HepG2 (cell line): ENCODE results near the gene MATN1. TPM values are rescaled to one million over a fixed set of nuclear protein-coding genes. Genes with fewer than 3 reads are reported as not detected.

ENCODE experiments used
- ATAC-seq: fragments of 200-7000 bp; cut with Tn5 transposase; 3 replicates; pipeline ENCODE4 v1.9.1; 2020; ENCODE audit warnings: mild to moderate bottlenecking, moderate library complexity
- BruUV-seq: library from RNA; stranded (reverse); fragments of 400-500 nt; replicated peaks from 2 replicates; lab custom pipeline; 2021; lab: Mats Ljungman, UMichigan
- CTCF ChIA-PET: fragments of 300-600 bp; formaldehyde crosslinking; extraction: SDS; loops from one replicate; lab custom pipeline; 2021; ENCODE audit warnings: low total read pairs, inconsistent platforms, low intra/inter-chr PET ratio; lab: Yijun Ruan, JAX
- POLR2A ChIA-PET: fragments of 350-600 bp; sonication (Branson Sonifier 250); formaldehyde crosslinking; loops from one replicate; lab custom pipeline; 2020; ENCODE audit warnings: antibody characterized with exemption, inconsistent platforms; lab: Yijun Ruan, JAX
- DNase-seq: peaks from one replicate; pipeline ENCODE4 v3.0.0-alpha.2; 2015; ENCODE audit warnings: low spot score
- FAIRE-seq: peaks from 3 replicates; lab custom pipeline; 2011; peaks lifted over from hg19 to GRCh38; lab: Jason Lieb, UNC
- H2AFZ ChIP-seq: one replicate; pipeline ENCODE4 v1.6.1; 2011; ENCODE audit warnings: low read length, inconsistent platforms
- H3K27ac ChIP-seq: fragments of 300-600 bp; 3 replicates; pipeline ENCODE4 v1.8.0; 2011; ENCODE audit warnings: mixed run types, mild to moderate bottlenecking, mixed read lengths, low read length, inconsistent platforms; ENCODE audit not compliant: insufficient read depth; ENCODE audit errors: extremely low read length
- H3K27me3 ChIP-seq, 2 experiments: fragments of 200-600 bp in 1 of 2; 2 replicates in 1 of 2; 3 replicates in 1 of 2; pipeline versions ENCODE4 v1.6.0 to v1.8.0; 2011; ENCODE audit warnings: low read length in 2 of 2, mild to moderate bottlenecking in 2 of 2, moderate library complexity in 2 of 2, inconsistent platforms in 1 of 2; ENCODE audit not compliant: insufficient read depth in 2 of 2, control insufficient read depth in 1 of 2
- H3K36me3 ChIP-seq, 2 experiments: fragments of 200-600 bp in 1 of 2; replicated peaks in 1 of 2; 2 replicates in 1 of 2; 3 replicates in 1 of 2; pipeline versions ENCODE4 v1.5.1 to v1.8.0; 2011; ENCODE audit warnings: low read length in 2 of 2, inconsistent platforms in 1 of 2; ENCODE audit not compliant: insufficient read depth in 2 of 2, control insufficient read depth in 1 of 2
- H3K4me1 ChIP-seq: 2 replicates; pipeline ENCODE4 v1.5.1; 2012; ENCODE audit warnings: low read length, inconsistent platforms; ENCODE audit not compliant: insufficient read depth
- H3K4me2 ChIP-seq: 2 replicates; pipeline ENCODE4 v1.6.0; 2011; ENCODE audit warnings: low read depth, low read length, inconsistent platforms
- H3K4me3 ChIP-seq, 3 experiments: fragments of 200-600 bp in 1 of 3; sonication (generic), shearing (Covaris generic) in 1 of 3; replicated peaks in 1 of 3; 2 replicates each; pipeline ENCODE4 v1.5.1; 2011 to 2016; ENCODE audit warnings: low read length in 3 of 3, inconsistent platforms in 2 of 3, low read depth in 2 of 3, mild to moderate bottlenecking in 2 of 3, control low read depth in 1 of 3, mixed read lengths in 1 of 3; ENCODE audit not compliant: insufficient read depth in 1 of 3
- H3K79me2 ChIP-seq: one replicate; pipeline ENCODE4 v1.6.1; 2011; ENCODE audit warnings: low read length, inconsistent platforms; ENCODE audit not compliant: insufficient read depth
- H3K9ac ChIP-seq: 2 replicates; pipeline ENCODE4 v1.6.0; 2011; ENCODE audit warnings: mild to moderate bottlenecking, low read depth, low read length, inconsistent platforms; ENCODE audit not compliant: insufficient read depth
- H3K9me3 ChIP-seq: 2 replicates; pipeline ENCODE4 v1.5.1; 2012; ENCODE audit warnings: mild to moderate bottlenecking, low read length
- H4K20me1 ChIP-seq: 2 replicates; pipeline ENCODE4 v1.6.0; 2011; ENCODE audit warnings: inconsistent platforms, mild to moderate bottlenecking, low read length, moderate library complexity; ENCODE audit not compliant: insufficient read depth
- ESRRA ChIP-seq: sonication (generic); formaldehyde crosslinking; IDR thresholded peaks from 2 replicates; pipeline ENCODE4 v1.5.1; 2020; ENCODE audit warnings: mild to moderate bottlenecking, low read depth, missing genetic modification reagents
- GABPA ChIP-seq, 2 experiments: IDR thresholded peaks; 2 replicates each; pipeline ENCODE4 v1.6.1; 2011 to 2016; ENCODE audit warnings: low read depth in 2 of 2, low read length in 1 of 2, missing biosample characterization in 1 of 2, missing genetic modification characterization in 1 of 2
- MXD3 ChIP-seq: IDR thresholded peaks from 2 replicates; pipeline ENCODE4 v1.6.1; 2016; ENCODE audit warnings: mild to moderate bottlenecking, missing biosample characterization, missing genetic modification reagents
- WIZ ChIP-seq: sonication (generic); formaldehyde crosslinking; IDR thresholded peaks from 2 replicates; pipeline ENCODE4 v1.5.1; 2020; ENCODE audit warnings: mild to moderate bottlenecking, missing genetic modification reagents
- ZNF451 ChIP-seq: sonication (generic); formaldehyde crosslinking; IDR thresholded peaks from 2 replicates; pipeline ENCODE4 v1.5.0; 2020; ENCODE audit warnings: mild to moderate bottlenecking, missing genetic modification reagents
- ZNF773 ChIP-seq: sonication (generic); formaldehyde crosslinking; IDR thresholded peaks from 2 replicates; pipeline ENCODE4 v1.4.0; 2020; ENCODE audit warnings: missing genetic modification reagents, borderline replicate concordance
- WGBS: methylation state at CpG from one replicate; pipeline ENCODE4 v1.1.6; 2017; ENCODE audit warnings: low lambda C conversion rate; 5-methylcytosine and 5-hydroxymethylcytosine counted together
- in situ Hi-C: cut with HindIII; loops from 2 replicates; pipeline ENCODE4 v1.10.0; 2017; ENCODE audit warnings: low pct_unique_long_range_greater_than_20kb; ENCODE audit not compliant: extremely low pct_ligation_motif_present
- intact Hi-C: fragments of 100-400 bp; cut with micrococcal nuclease; formaldehyde crosslinking; loops from one replicate; pipeline ENCODE4 v1.10.0; 2022; ENCODE audit not compliant: unreplicated experiment
- polyA plus RNA-seq, 8 experiments: library from polyadenylated mRNA; depleted of rRNA in 3 of 8; stranded (reverse) in 7 of 8; unstranded in 1 of 8; fragments of >200 nt; fragmentation: Illumina TruSeq in 4 of 8; extraction: Trizol in 4 of 8; gene quantifications; 2 replicates each; pipeline versions ENCODE4 v1.2.1 to v1.2.3, GENCODE V29; 2011 to 2016; ENCODE audit warnings: low read depth in 4 of 8, missing spikeins in 1 of 8, mixed read lengths in 1 of 8; ENCODE audit not compliant: insufficient read depth in 1 of 8
- total RNA-seq, 5 experiments: library from RNA; depleted of rRNA; stranded (reverse); fragments of >200 nt; fragmentation: Illumina TruSeq; extraction: Trizol; gene quantifications; 2 replicates each; pipeline ENCODE4 v1.2.3, GENCODE V29; 2016; ENCODE audit warnings: low read depth in 1 of 5
- TF ChIP-seq, protein P1 (sequence below): sonication (generic); formaldehyde crosslinking; IDR thresholded peaks from 2 replicates; pipeline ENCODE4 v1.4.0; 2020; ENCODE audit warnings: mild to moderate bottlenecking, missing genetic modification reagents
- TF ChIP-seq, protein P2 (sequence below): IDR thresholded peaks from 2 replicates; pipeline ENCODE4 v1.6.1; 2012; ENCODE audit warnings: inconsistent platforms

MATN1 gene
- total and polyA plus RNA-seq, 2 of the 13 experiments (the other 11 are each of a cell fraction or from before 2014, with no cell fraction given) = 0.04 to 0.05 TPM

GRCh38 chr1:30756206-30756544 lies 32.8 kb upstream of the MATN1 start:
- ChIA-PET POLR2A (interaction anchor here (1.4 kb wide), 1 partner anchor 37 kb away, joined by 4 read pairs; no protein-coding TSS in a partner anchor), CTCF (no interaction called here)
- no peak overlapping the region for H3K27ac ChIP-seq
- no peaks in the 10 kb centered on the region for H4K20me1 ChIP-seq
- no peaks in the 10 kb centered on the region for H3K79me2 ChIP-seq
- 85% methylated on average over 3 of the region's 4 CpGs for WGBS
- TF ChIP-seq GABPA (IDR thresholded peaks at IDR 0.05; ENCODE audit: low read depth, low read length) = no peak
- no peak for TF ChIP-seq GABPA (CRISPR knock-in tag; IDR thresholded peaks at IDR 0.05; ENCODE audit: low read depth)
- TF ChIP-seq, protein P1, sequence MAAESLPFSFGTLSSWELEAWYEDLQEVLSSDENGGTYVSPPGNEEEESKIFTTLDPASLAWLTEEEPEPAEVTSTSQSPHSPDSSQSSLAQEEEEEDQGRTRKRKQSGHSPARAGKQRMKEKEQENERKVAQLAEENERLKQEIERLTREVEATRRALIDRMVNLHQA (CRISPR knock-in tag) = no peak
- no peak for TF ChIP-seq ZNF451
- no peak for TF ChIP-seq ZNF773 (CRISPR knock-in tag)
- TF ChIP-seq, protein P2, sequence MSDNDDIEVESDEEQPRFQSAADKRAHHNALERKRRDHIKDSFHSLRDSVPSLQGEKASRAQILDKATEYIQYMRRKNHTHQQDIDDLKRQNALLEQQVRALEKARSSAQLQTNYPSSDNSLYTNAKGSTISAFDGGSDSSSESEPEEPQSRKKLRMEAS = no peak
- no peak for TF ChIP-seq WIZ (CRISPR knock-in tag)
- H3K4me1 ChIP-seq = peaks cover 8% of the 10 kb centered on the region; the same call in 1 of the 2 replicates
- no peak for FAIRE-seq
- no peaks in the 10 kb centered on the region for H3K9me3 ChIP-seq
- H3K4me2 ChIP-seq = no peak overlapping the region
- DNase-seq = no peak
- intact Hi-C loops = no loop called here
- no peak for ATAC-seq
- no peaks in the 10 kb centered on the region for H3K36me3 ChIP-seq
- no TSS peak for BruUV-seq
- H3K27me3 ChIP-seq = peaks cover 4 to 29% of the 10 kb centered on the region in 2 experiments; a peak in 3 of 5 replicates
- H3K4me3 ChIP-seq = no peak overlapping the region
- in situ Hi-C loops = no loop called here
- no peak overlapping the region for H2AFZ ChIP-seq
- H3K9ac ChIP-seq = no peak overlapping the region

DNA sequence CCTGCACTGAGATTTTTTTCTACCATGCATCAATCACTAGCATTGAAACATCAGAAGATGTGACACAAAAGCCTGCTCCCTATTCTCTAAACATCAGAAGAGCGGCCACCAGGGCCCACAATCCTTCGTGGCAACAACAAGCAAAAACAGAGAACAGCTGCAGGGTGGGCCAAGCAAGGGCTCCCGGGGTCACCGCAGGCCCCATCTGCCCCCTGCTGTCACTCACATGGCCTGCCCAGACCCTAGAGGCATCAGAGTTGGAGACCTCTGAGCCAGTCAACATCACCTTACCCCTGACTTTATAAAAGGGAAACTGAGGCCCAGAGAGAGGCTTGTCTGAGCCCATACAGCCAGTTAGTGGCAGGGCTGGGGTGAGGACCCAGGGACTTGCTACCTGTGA lies 32.4 kb upstream of the MATN1 start:
- FAIRE-seq (no peak), ATAC-seq (no peak), DNase-seq (no peak)
- H3K79me2 ChIP-seq = no peaks in the 10 kb centered on the region
- no peak overlapping the region for H3K27ac ChIP-seq
- in situ Hi-C loops = no loop called here
- H3K4me2 ChIP-seq = no peak overlapping the region
- ChIA-PET POLR2A (interaction anchor here (1.4 kb wide), 1 partner anchor 37 kb away, joined by 4 read pairs; no protein-coding TSS in a partner anchor), CTCF (no interaction called here)
- intact Hi-C loops = no loop called here
- TF ChIP-seq MXD3 (CRISPR knock-in tag) = no peak
- TF ChIP-seq ESRRA (CRISPR knock-in tag) = no peak
- H3K27me3 ChIP-seq = peaks cover 4 to 26% of the 10 kb centered on the region in 2 experiments; a peak in 3 of 5 replicates
- H3K9ac ChIP-seq = no peak overlapping the region
- H2AFZ ChIP-seq = no peak overlapping the region
- H3K36me3 ChIP-seq = no peaks in the 10 kb centered on the region
- peaks cover 8% of the 10 kb centered on the region; the same call in 1 of the 2 replicates for H3K4me1 ChIP-seq
- no peaks in the 10 kb centered on the region for H3K9me3 ChIP-seq
- WGBS = 79% methylated on average over 4 of the region's 4 CpGs
- H3K4me3 ChIP-seq = no peak overlapping the region
- H4K20me1 ChIP-seq = no peaks in the 10 kb centered on the region
- BruUV-seq = no TSS peak
